DOHH2 (cell line): ENCODE measurements around the gene HAUS3.

Source experiments
- H3F3A ChIP-seq: fragments of 200-600 bp; sonication (generic), shearing (Covaris generic); 2 replicates; pipeline ENCODE4 v1.6.0; 2016; ENCODE audit warnings: antibody characterized with exemption, mild to moderate bottlenecking; ENCODE audit not compliant: control insufficient read depth, insufficient read depth
- H3K27ac ChIP-seq: fragments of 200-600 bp; sonication (generic); 2 replicates; pipeline ENCODE4 v1.5.1; 2014; ENCODE audit warnings: low read depth, mild to moderate bottlenecking, low read length, moderate library complexity
- H3K27me3 ChIP-seq: fragments of 200-600 bp; sonication (generic); 2 replicates; pipeline ENCODE4 v1.6.1; 2014; ENCODE audit warnings: mild to moderate bottlenecking, low read length, mixed read lengths; ENCODE audit not compliant: control insufficient read depth
- H3K36me3 ChIP-seq: fragments of 200-600 bp; sonication (generic); 2 replicates; pipeline ENCODE4 v1.6.1; 2014; ENCODE audit warnings: mild to moderate bottlenecking, low read length, moderate library complexity, mixed read lengths; ENCODE audit not compliant: control insufficient read depth
- H3K4me1 ChIP-seq: fragments of 200-600 bp; sonication (generic); 2 replicates; pipeline ENCODE4 v1.6.1; 2014; ENCODE audit warnings: mild to moderate bottlenecking, low read length, mixed read lengths; ENCODE audit not compliant: control insufficient read depth
- H3K4me2 ChIP-seq: fragments of 200-600 bp; sonication (generic); 2 replicates; pipeline ENCODE4 v1.6.0; 2014; ENCODE audit warnings: mild to moderate bottlenecking, low read length, moderate library complexity
- H3K4me3 ChIP-seq: fragments of 200-600 bp; sonication (generic); 2 replicates; pipeline ENCODE4 v1.5.1; 2014; ENCODE audit warnings: mild to moderate bottlenecking, low read length, mixed read lengths
- H3K79me2 ChIP-seq: fragments of 200-600 bp; sonication (generic); 2 replicates; pipeline ENCODE4 v1.6.1; 2014; ENCODE audit warnings: mild to moderate bottlenecking, low read length, mixed read lengths; ENCODE audit not compliant: control insufficient read depth
- H3K9me2 ChIP-seq: fragments of 200-600 bp; sonication (generic); replicated peaks from 2 replicates; pipeline ENCODE4 v1.6.1; 2014; ENCODE audit warnings: mild to moderate bottlenecking, low read length, mixed read lengths; ENCODE audit not compliant: control insufficient read depth
- H3K9me3 ChIP-seq: fragments of 200-600 bp; sonication (generic); 2 replicates; pipeline ENCODE4 v1.6.1; 2014; ENCODE audit warnings: antibody characterized with exemption, low read length, mixed read lengths; ENCODE audit not compliant: control insufficient read depth, insufficient read depth
- H4K20me1 ChIP-seq: fragments of 200-600 bp; sonication (generic); 2 replicates; pipeline ENCODE4 v1.6.0; 2014; ENCODE audit warnings: low read depth, mild to moderate bottlenecking, antibody characterized with exemption, low read length, moderate library complexity; ENCODE audit not compliant: control insufficient read depth, insufficient read depth
- EZH2phosphoT487 ChIP-seq: fragments of 200-600 bp; sonication (generic); IDR thresholded peaks from 2 replicates; pipeline ENCODE4 v1.6.1; 2017; ENCODE audit warnings: borderline replicate concordance, mild to moderate bottlenecking, antibody characterized with exemption, low read length, moderate library complexity, mixed read lengths
- TF ChIP-seq, protein P1 (sequence below): fragments of 200-600 bp; sonication (generic); IDR thresholded peaks from one replicate; pipeline ENCODE4 v1.5.1; 2014; ENCODE audit warnings: antibody characterized with exemption, mild to moderate bottlenecking, low read depth, low read length; ENCODE audit not compliant: poor library complexity, severe bottlenecking

HAUS3 gene

DNA sequence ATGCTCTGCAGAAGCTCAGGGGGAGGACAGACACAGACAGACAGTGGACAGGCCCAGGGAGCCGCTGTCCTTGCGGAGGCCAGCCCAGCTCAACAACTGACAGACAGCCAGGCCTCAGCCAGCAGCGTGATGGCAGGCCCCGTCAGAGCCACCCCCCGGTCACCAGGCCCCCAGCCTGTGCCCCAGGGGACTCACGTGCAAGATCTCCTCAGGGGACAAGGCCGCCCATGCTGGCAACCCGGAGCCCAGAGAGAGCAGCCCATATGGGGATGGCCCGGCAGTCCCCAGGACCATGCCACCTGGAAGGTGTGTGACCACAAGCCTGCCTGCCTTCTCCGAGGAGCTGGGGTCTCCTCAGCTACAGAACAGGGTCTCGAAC is 48.0 kb upstream of the HAUS3 start:
- Histone ChIP-seq H3K27me3 (0 out of 2 replicates have a peak, but pooled peaks cover 2% of the 10 kb centered on the region), H3K27ac (no peak overlapping the region), H3K36me3 (no peaks in the 10 kb centered on the region), H3K9me2 (no peaks in the 10 kb centered on the region), H3K4me3 (no peak overlapping the region), H3K4me1 (peaks cover 16% of the 10 kb centered on the region), H4K20me1 (no peaks in the 10 kb centered on the region), H3K9me3 (no peaks in the 10 kb centered on the region), H3K4me2 (no peak overlapping the region), H3K79me2 (no peaks in the 10 kb centered on the region), H3F3A (no peaks in the 10 kb centered on the region)
- TF ChIP-seq EZH2phosphoT487 = no peak
- TF ChIP-seq, protein P1, sequence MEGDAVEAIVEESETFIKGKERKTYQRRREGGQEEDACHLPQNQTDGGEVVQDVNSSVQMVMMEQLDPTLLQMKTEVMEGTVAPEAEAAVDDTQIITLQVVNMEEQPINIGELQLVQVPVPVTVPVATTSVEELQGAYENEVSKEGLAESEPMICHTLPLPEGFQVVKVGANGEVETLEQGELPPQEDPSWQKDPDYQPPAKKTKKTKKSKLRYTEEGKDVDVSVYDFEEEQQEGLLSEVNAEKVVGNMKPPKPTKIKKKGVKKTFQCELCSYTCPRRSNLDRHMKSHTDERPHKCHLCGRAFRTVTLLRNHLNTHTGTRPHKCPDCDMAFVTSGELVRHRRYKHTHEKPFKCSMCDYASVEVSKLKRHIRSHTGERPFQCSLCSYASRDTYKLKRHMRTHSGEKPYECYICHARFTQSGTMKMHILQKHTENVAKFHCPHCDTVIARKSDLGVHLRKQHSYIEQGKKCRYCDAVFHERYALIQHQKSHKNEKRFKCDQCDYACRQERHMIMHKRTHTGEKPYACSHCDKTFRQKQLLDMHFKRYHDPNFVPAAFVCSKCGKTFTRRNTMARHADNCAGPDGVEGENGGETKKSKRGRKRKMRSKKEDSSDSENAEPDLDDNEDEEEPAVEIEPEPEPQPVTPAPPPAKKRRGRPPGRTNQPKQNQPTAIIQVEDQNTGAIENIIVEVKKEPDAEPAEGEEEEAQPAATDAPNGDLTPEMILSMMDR = no peak

- H3K4me3 ChIP-seq = no peak overlapping the region
- no peaks in the 10 kb centered on the region for H3F3A ChIP-seq
- no peaks in the 10 kb centered on the region for H3K9me3 ChIP-seq
- peaks cover 16% of the 10 kb centered on the region for H3K4me1 ChIP-seq
- TF ChIP-seq, protein P1 = no peak
- no peak for TF ChIP-seq EZH2phosphoT487
- H3K36me3 ChIP-seq = no peaks in the 10 kb centered on the region
- H3K27me3 ChIP-seq = 0 out of 2 replicates have a peak, but pooled peaks cover 2% of the 10 kb centered on the region
- H4K20me1 ChIP-seq = no peaks in the 10 kb centered on the region
- H3K27ac ChIP-seq = no peak overlapping the region
- H3K9me2 ChIP-seq = no peaks in the 10 kb centered on the region
- no peaks in the 10 kb centered on the region for H3K79me2 ChIP-seq
- H3K4me2 ChIP-seq = no peak overlapping the region
Observed at GRCh38 chr4:2289311-2289954, 47.5 kb upstream of the HAUS3 start.

DNA sequence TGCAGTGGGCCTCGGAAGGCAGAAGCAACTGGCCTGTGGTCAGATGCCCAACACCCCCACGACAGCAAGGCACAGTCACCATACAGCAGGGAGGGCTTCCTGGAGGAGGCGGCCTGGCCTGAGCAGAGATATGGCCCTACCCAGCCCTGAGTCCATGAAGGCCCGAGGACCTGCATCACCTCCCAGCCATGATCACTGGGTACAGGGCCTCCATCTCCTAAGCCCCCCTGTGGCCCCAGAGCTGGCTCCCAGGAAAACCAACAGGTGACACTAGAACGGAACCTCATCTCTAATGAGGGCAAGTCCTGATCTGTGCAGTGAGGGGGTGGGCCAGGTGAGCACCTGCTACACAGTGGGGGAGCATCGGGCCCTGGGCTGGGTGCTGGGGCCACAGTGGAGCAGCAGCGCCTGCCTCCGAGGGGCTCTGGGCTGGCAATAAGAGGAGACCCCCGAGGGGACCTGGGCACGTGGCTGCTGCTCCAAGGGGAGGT is 46.2 kb upstream of the HAUS3 start:
- no peak overlapping the region for H3K27ac ChIP-seq
- H3K36me3 ChIP-seq = no peaks in the 10 kb centered on the region
- no peaks in the 10 kb centered on the region for H3K9me2 ChIP-seq
- no peak overlapping the region for H3K4me3 ChIP-seq
- 0 out of 2 replicates have a peak, but pooled peaks cover 2% of the 10 kb centered on the region for H3K27me3 ChIP-seq
- no peaks in the 10 kb centered on the region for H3F3A ChIP-seq
- H3K9me3 ChIP-seq = no peaks in the 10 kb centered on the region
- peaks cover 16% of the 10 kb centered on the region for H3K4me1 ChIP-seq
- no peaks in the 10 kb centered on the region for H3K79me2 ChIP-seq
- no peak overlapping the region for H3K4me2 ChIP-seq
- no peak for TF ChIP-seq EZH2phosphoT487
- TF ChIP-seq, protein P1 = no peak
- no peaks in the 10 kb centered on the region for H4K20me1 ChIP-seq
